ENCODE results near the gene NCKAP5.

DNA sequence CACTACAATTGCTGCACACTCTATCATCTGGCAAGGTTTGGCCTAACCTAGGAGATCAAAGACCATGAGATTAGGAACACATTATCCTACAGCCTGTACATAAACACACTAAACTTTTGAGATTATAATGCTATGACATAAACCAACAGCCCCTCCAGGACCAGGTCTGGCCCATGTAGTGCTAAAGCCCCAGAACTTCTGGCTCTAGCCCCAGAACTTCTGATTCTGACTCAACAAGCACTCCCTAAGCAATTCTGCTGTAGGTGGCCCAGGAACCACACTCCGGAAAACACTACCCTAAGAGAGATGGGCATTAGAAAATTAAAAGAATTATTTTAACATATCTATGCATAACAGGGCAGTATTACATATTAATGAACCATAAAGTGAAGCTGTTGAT lies 528.7 kb downstream of the NCKAP5 start:
- TF ChIP-seq, protein P1, sequence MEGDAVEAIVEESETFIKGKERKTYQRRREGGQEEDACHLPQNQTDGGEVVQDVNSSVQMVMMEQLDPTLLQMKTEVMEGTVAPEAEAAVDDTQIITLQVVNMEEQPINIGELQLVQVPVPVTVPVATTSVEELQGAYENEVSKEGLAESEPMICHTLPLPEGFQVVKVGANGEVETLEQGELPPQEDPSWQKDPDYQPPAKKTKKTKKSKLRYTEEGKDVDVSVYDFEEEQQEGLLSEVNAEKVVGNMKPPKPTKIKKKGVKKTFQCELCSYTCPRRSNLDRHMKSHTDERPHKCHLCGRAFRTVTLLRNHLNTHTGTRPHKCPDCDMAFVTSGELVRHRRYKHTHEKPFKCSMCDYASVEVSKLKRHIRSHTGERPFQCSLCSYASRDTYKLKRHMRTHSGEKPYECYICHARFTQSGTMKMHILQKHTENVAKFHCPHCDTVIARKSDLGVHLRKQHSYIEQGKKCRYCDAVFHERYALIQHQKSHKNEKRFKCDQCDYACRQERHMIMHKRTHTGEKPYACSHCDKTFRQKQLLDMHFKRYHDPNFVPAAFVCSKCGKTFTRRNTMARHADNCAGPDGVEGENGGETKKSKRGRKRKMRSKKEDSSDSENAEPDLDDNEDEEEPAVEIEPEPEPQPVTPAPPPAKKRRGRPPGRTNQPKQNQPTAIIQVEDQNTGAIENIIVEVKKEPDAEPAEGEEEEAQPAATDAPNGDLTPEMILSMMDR (IDR thresholded peaks at IDR 0.05): no peak
- TF ChIP-seq POLR2A (IDR thresholded peaks at IDR 0.05): no peak

Measured in vagina (tissue), 2 donors.